GM23338 (cell line): Measurements from ENCODE around the gene SLITRK1. TPM values are rescaled to one million over a fixed set of nuclear protein-coding genes. Genes with fewer than 3 reads are reported as not detected.

Experiments
- ATAC-seq: fragments of 200-7000 bp; cut with Tn5 transposase; 3 replicates; pipeline ENCODE4 v1.9.1; 2020
- DNase-seq: peaks from one replicate; pipeline ENCODE4 v3.0.0-alpha.2; 2015; ENCODE audit warnings: low spot score
- H2AFZ ChIP-seq: fragments of 200-600 bp; sonication (generic); 2 replicates; pipeline ENCODE4 v1.8.0; 2016; ENCODE audit warnings: antibody characterized with exemption, mild to moderate bottlenecking, moderate library complexity
- H3F3A ChIP-seq: fragments of 200-600 bp; sonication (generic); replicated peaks from 2 replicates; pipeline ENCODE4 v1.8.0; 2017; ENCODE audit warnings: antibody characterized with exemption, mixed run types, low read depth
- H3K27ac ChIP-seq: fragments of 200-600 bp; sonication (generic); 2 replicates; pipeline ENCODE4 v1.6.1; 2016; ENCODE audit warnings: low read depth
- H3K27me3 ChIP-seq: fragments of 200-600 bp; sonication (generic); 2 replicates; pipeline ENCODE4 v1.8.0; 2016; ENCODE audit warnings: mild to moderate bottlenecking, mixed run types, moderate library complexity; ENCODE audit not compliant: insufficient read depth
- H3K36me3 ChIP-seq: fragments of 200-600 bp; sonication (generic); 2 replicates; pipeline ENCODE4 v1.8.0; 2016; ENCODE audit warnings: mild to moderate bottlenecking; ENCODE audit not compliant: insufficient read depth
- H3K4me1 ChIP-seq: fragments of 200-600 bp; sonication (generic); 2 replicates; pipeline ENCODE4 v1.8.0; 2016; ENCODE audit warnings: mild to moderate bottlenecking, moderate library complexity; ENCODE audit not compliant: insufficient read depth
- H3K4me2 ChIP-seq: fragments of 200-600 bp; sonication (generic); 2 replicates; pipeline ENCODE4 v1.7.1; 2017; ENCODE audit warnings: mixed run types
- H3K4me3 ChIP-seq: fragments of 200-600 bp; sonication (generic); 2 replicates; pipeline ENCODE4 v1.6.1; 2016; ENCODE audit warnings: mixed run types
- H3K79me2 ChIP-seq: fragments of 200-600 bp; sonication (generic); replicated peaks from 2 replicates; pipeline ENCODE4 v1.8.0; 2017; ENCODE audit warnings: mild to moderate bottlenecking; ENCODE audit not compliant: insufficient read depth
- H3K9me2 ChIP-seq: fragments of 200-600 bp; sonication (generic); 2 replicates; pipeline ENCODE4 v1.8.0; 2017; ENCODE audit not compliant: insufficient read depth
- H4K20me1 ChIP-seq: fragments of 200-600 bp; sonication (generic); replicated peaks from 2 replicates; pipeline ENCODE4 v1.8.0; 2017; ENCODE audit warnings: mild to moderate bottlenecking; ENCODE audit not compliant: insufficient read depth
- H3K27ac Mint-ChIP-seq: 2 replicates; pipeline ENCODE4 v1.8.0; 2020; ENCODE audit warnings: inconsistent platforms, mild to moderate bottlenecking, moderate library complexity, mixed read lengths
- H3K27me3 Mint-ChIP-seq: 3 replicates; pipeline ENCODE4 v1.8.0; 2022; ENCODE audit warnings: low read depth, mild to moderate bottlenecking, moderate library complexity, mixed read lengths, inconsistent platforms; ENCODE audit not compliant: insufficient read depth, poor library complexity
- H3K36me3 Mint-ChIP-seq: 3 replicates; pipeline ENCODE4 v1.8.0; 2021; ENCODE audit warnings: low read depth, mild to moderate bottlenecking, inconsistent platforms, moderate library complexity, mixed read lengths
- H3K4me1 Mint-ChIP-seq: 3 replicates; pipeline ENCODE4 v1.8.0; 2020; ENCODE audit warnings: mild to moderate bottlenecking, inconsistent platforms, mixed read lengths
- H3K4me3 Mint-ChIP-seq: 3 replicates; pipeline ENCODE4 v1.8.0; 2021; ENCODE audit warnings: moderate library complexity, mild to moderate bottlenecking, inconsistent platforms, mixed read lengths
- H3K9me3 Mint-ChIP-seq: 3 replicates; pipeline ENCODE4 v1.8.0; 2020; ENCODE audit warnings: moderate library complexity, mild to moderate bottlenecking, inconsistent platforms, mixed read lengths
- EZH2 ChIP-seq: fragments of 200-600 bp; sonication (generic); IDR thresholded peaks from one replicate; pipeline ENCODE4 v1.8.0; 2017; ENCODE audit warnings: antibody characterized with exemption, mild to moderate bottlenecking, low read depth; ENCODE audit not compliant: unreplicated experiment
- EZH2phosphoT487 ChIP-seq: fragments of 200-600 bp; sonication (generic); IDR thresholded peaks from one replicate; pipeline ENCODE4 v1.8.1; 2018; ENCODE audit warnings: antibody characterized with exemption; ENCODE audit not compliant: unreplicated experiment
- NANOG ChIP-seq: IDR thresholded peaks from 2 replicates; pipeline ENCODE4 v1.6.1; 2016; ENCODE audit warnings: antibody characterized with exemption, borderline replicate concordance
- STAT1 ChIP-seq: IDR thresholded peaks from one replicate; pipeline ENCODE4 v1.6.1; 2016; ENCODE audit warnings: antibody characterized with exemption; ENCODE audit not compliant: unreplicated experiment
- ZNF114 ChIP-seq: fragments of 250-450 bp; sonication (Bioruptor Pico); IDR thresholded peaks from 2 replicates; pipeline ENCODE4 v1.5.0; 2020; ENCODE audit warnings: mild to moderate bottlenecking, moderate library complexity
- ZNF331 ChIP-seq: fragments of 250-450 bp; sonication (Bioruptor Pico); IDR thresholded peaks from 2 replicates; pipeline ENCODE4 v1.5.0; 2020; ENCODE audit warnings: low read depth, mild to moderate bottlenecking, moderate library complexity
- polyA plus RNA-seq: library from polyadenylated mRNA; unstranded; fragments of >200 nt; fragmentation: Nextera tagmentation; extraction: Ambion mirVana; gene quantifications from 2 replicates; pipeline ENCODE4 v1.2.1, GENCODE V29; 2016
- total RNA-seq: library from RNA; depleted of rRNA; stranded (reverse); fragments of >200 nt; shearing (Covaris generic); gene quantifications from 2 replicates; pipeline ENCODE4 v1.2.3, GENCODE V29; 2014
- TF ChIP-seq, protein P1 (sequence below), 2 experiments: fragments of 200-600 bp in 1 of 2; sonication (generic) in 1 of 2; conservative IDR thresholded peaks; 2 replicates each; pipeline versions ENCODE4 v1.5.1 to v1.6.1; 2016 to 2017; ENCODE audit warnings: antibody characterized with exemption in 2 of 2, low read depth in 2 of 2, mild to moderate bottlenecking in 2 of 2, moderate library complexity in 1 of 2
- TF ChIP-seq, protein P2 (sequence below): IDR thresholded peaks from one replicate; pipeline ENCODE4 v1.6.1; 2018; ENCODE audit warnings: antibody characterized with exemption; ENCODE audit not compliant: unreplicated experiment
- TF ChIP-seq, protein P3 (sequence below): fragments of 250-450 bp; sonication (Bioruptor Pico); IDR thresholded peaks from 2 replicates; pipeline ENCODE4 v1.5.0; 2020; ENCODE audit warnings: mild to moderate bottlenecking, moderate library complexity

Gene SLITRK1
- total and polyA plus RNA-seq, 2 experiments from 2014 or later = 0.29 to 1.1 TPM

DNA sequence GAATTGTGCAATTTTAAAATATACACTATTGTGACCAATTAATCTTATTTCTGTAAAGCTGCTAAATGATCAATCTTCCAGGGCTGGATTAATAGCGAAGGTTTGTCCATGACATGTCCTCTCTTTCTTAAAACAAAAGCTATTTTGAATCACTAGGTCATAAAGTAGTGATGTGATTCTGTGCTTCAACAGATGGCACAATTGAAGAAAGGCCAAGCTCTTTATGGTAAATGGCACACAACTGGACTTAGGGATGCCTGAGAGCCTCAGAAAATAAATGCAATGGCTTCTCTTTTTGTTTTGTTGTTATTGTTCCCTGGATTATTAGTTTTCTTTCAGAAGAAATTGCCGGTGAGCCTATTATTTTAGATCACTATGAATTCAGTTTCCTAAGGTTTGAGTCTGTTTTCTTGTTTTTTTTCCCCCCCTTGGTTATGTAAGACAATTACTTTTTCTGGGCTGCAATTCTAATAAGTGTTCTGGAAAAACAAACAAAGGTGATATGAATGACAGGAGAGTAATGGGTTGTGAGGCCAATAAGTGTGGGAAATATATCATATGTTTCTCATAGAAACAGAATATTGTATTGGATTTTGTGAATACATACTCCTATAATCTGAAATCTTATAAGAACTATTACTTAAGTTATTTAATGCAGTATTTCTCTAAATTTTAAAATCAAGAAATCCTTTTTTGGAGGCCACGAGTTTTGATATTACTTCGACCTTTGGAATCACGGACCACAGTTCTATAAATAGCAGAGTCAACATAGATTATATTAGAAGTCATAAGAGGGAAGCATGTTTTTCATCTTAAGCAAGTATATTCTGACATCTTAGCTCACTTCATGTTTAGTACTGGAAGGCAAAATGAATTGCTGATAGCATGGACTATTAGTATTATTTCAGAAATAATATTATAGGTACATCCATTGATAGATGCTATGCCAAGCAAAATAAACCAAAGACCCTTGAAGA, 16.8 kb downstream of the SLITRK1 start (continued):
- TF ChIP-seq, protein P1, sequence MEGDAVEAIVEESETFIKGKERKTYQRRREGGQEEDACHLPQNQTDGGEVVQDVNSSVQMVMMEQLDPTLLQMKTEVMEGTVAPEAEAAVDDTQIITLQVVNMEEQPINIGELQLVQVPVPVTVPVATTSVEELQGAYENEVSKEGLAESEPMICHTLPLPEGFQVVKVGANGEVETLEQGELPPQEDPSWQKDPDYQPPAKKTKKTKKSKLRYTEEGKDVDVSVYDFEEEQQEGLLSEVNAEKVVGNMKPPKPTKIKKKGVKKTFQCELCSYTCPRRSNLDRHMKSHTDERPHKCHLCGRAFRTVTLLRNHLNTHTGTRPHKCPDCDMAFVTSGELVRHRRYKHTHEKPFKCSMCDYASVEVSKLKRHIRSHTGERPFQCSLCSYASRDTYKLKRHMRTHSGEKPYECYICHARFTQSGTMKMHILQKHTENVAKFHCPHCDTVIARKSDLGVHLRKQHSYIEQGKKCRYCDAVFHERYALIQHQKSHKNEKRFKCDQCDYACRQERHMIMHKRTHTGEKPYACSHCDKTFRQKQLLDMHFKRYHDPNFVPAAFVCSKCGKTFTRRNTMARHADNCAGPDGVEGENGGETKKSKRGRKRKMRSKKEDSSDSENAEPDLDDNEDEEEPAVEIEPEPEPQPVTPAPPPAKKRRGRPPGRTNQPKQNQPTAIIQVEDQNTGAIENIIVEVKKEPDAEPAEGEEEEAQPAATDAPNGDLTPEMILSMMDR (conservative IDR thresholded peaks at IDR 0.05; ENCODE audit: low read depth in 2 of 2) = no peak
- no peak for TF ChIP-seq NANOG
- TF ChIP-seq ZNF331 (CRISPR knock-in tag) = no peak

DNA sequence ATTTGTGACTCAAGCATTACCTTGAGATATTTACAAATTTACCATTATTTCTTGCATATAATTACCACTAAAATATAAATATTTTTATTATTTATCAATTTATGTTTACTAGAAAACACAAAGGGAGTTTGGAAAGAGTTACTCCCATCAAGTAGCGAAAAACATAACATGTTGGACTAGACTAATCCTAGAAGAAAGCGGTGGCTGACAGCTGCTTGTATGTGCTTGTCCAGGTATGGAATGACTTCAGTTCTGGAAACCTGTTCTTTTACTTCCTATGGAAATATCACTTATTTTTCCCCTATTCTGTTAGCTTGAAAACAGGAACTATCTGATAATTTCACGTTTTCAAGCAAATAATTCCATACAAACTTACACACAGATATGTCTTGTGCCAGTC, 28.5 kb downstream of the SLITRK1 start:
- no peaks in the 10 kb centered on the region for H3K36me3 ChIP-seq
- Mint-ChIP-seq H3K27ac (no peak overlapping the region), H3K4me1 (no peaks in the 10 kb centered on the region), H3K9me3 (no peaks in the 10 kb centered on the region), H3K36me3 (no peaks in the 10 kb centered on the region), H3K27me3 (no peaks in the 10 kb centered on the region), H3K4me3 (no peak overlapping the region)
- no peak overlapping the region for H2AFZ ChIP-seq
- DNase-seq (no peak), ATAC-seq (no peak)
- no peaks in the 10 kb centered on the region for H3K4me1 ChIP-seq
- no peak overlapping the region for H3K27ac ChIP-seq
- no peaks in the 10 kb centered on the region for H3K27me3 ChIP-seq
- no peaks in the 10 kb centered on the region for H3F3A ChIP-seq
- H3K79me2 ChIP-seq = no peaks in the 10 kb centered on the region
- no peak overlapping the region for H3K4me3 ChIP-seq
- H4K20me1 ChIP-seq = no peaks in the 10 kb centered on the region
- H3K4me2 ChIP-seq = no peak overlapping the region
- no peaks in the 10 kb centered on the region for H3K9me2 ChIP-seq
- TF ChIP-seq EZH2 = no peak
- TF ChIP-seq, protein P2, sequence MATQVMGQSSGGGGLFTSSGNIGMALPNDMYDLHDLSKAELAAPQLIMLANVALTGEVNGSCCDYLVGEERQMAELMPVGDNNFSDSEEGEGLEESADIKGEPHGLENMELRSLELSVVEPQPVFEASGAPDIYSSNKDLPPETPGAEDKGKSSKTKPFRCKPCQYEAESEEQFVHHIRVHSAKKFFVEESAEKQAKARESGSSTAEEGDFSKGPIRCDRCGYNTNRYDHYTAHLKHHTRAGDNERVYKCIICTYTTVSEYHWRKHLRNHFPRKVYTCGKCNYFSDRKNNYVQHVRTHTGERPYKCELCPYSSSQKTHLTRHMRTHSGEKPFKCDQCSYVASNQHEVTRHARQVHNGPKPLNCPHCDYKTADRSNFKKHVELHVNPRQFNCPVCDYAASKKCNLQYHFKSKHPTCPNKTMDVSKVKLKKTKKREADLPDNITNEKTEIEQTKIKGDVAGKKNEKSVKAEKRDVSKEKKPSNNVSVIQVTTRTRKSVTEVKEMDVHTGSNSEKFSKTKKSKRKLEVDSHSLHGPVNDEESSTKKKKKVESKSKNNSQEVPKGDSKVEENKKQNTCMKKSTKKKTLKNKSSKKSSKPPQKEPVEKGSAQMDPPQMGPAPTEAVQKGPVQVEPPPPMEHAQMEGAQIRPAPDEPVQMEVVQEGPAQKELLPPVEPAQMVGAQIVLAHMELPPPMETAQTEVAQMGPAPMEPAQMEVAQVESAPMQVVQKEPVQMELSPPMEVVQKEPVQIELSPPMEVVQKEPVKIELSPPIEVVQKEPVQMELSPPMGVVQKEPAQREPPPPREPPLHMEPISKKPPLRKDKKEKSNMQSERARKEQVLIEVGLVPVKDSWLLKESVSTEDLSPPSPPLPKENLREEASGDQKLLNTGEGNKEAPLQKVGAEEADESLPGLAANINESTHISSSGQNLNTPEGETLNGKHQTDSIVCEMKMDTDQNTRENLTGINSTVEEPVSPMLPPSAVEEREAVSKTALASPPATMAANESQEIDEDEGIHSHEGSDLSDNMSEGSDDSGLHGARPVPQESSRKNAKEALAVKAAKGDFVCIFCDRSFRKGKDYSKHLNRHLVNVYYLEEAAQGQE = no peak
- TF ChIP-seq ZNF114 (CRISPR knock-in tag) = no peak
- TF ChIP-seq, protein P1 (conservative IDR thresholded peaks at IDR 0.05; ENCODE audit: low read depth in 2 of 2) = no peak
- TF ChIP-seq STAT1 = no peak
- TF ChIP-seq NANOG = no peak
- TF ChIP-seq EZH2phosphoT487 = no peak
- TF ChIP-seq, protein P3, sequence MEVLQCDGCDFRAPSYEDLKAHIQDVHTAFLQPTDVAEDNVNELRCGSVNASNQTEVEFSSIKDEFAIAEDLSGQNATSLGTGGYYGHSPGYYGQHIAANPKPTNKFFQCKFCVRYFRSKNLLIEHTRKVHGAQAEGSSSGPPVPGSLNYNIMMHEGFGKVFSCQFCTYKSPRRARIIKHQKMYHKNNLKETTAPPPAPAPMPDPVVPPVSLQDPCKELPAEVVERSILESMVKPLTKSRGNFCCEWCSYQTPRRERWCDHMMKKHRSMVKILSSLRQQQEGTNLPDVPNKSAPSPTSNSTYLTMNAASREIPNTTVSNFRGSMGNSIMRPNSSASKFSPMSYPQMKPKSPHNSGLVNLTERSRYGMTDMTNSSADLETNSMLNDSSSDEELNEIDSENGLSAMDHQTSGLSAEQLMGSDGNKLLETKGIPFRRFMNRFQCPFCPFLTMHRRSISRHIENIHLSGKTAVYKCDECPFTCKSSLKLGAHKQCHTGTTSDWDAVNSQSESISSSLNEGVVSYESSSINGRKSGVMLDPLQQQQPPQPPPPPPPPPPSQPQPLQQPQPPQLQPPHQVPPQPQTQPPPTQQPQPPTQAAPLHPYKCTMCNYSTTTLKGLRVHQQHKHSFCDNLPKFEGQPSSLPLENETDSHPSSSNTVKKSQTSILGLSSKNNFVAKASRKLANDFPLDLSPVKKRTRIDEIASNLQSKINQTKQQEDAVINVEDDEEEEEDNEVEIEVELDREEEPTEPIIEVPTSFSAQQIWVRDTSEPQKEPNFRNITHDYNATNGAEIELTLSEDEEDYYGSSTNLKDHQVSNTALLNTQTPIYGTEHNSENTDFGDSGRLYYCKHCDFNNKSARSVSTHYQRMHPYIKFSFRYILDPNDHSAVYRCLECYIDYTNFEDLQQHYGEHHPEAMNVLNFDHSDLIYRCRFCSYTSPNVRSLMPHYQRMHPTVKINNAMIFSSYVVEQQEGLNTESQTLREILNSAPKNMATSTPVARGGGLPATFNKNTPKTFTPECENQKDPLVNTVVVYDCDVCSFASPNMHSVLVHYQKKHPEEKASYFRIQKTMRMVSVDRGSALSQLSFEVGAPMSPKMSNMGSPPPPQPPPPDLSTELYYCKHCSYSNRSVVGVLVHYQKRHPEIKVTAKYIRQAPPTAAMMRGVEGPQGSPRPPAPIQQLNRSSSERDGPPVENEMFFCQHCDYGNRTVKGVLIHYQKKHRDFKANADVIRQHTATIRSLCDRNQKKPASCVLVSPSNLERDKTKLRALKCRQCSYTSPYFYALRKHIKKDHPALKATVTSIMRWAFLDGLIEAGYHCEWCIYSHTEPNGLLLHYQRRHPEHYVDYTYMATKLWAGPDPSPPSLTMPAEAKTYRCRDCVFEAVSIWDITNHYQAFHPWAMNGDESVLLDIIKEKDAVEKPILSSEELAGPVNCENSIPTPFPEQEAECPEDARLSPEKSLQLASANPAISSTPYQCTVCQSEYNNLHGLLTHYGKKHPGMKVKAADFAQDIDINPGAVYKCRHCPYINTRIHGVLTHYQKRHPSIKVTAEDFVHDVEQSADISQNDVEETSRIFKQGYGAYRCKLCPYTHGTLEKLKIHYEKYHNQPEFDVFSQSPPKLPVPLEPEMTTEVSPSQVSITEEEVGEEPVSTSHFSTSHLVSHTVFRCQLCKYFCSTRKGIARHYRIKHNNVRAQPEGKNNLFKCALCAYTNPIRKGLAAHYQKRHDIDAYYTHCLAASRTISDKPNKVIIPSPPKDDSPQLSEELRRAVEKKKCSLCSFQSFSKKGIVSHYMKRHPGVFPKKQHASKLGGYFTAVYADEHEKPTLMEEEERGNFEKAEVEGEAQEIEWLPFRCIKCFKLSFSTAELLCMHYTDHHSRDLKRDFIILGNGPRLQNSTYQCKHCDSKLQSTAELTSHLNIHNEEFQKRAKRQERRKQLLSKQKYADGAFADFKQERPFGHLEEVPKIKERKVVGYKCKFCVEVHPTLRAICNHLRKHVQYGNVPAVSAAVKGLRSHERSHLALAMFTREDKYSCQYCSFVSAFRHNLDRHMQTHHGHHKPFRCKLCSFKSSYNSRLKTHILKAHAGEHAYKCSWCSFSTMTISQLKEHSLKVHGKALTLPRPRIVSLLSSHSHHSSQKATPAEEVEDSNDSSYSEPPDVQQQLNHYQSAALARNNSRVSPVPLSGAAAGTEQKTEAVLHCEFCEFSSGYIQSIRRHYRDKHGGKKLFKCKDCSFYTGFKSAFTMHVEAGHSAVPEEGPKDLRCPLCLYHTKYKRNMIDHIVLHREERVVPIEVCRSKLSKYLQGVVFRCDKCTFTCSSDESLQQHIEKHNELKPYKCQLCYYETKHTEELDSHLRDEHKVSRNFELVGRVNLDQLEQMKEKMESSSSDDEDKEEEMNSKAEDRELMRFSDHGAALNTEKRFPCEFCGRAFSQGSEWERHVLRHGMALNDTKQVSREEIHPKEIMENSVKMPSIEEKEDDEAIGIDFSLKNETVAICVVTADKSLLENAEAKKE (CRISPR knock-in tag) = no peak
